Caco-2 (cell line): ENCODE measurements around the gene WBP4. TPM values are rescaled to one million over a fixed set of nuclear protein-coding genes. Genes with fewer than 3 reads are reported as not detected.

Source experiments
- BruUV-seq: library from RNA; stranded (reverse); fragments of 400-500 nt; replicated peaks from 2 replicates; lab custom pipeline; 2021; lab: Mats Ljungman, UMichigan
- CTCF ChIA-PET: fragments of 300-600 bp; sonication (Branson Sonifier 250); formaldehyde crosslinking; loops from one replicate; lab custom pipeline; 2022; ENCODE audit warnings: antibody characterized with exemption; lab: Charles Lee
- POLR2A ChIA-PET: fragments of 300-600 bp; sonication (Branson Sonifier 250); formaldehyde crosslinking; loops from one replicate; lab custom pipeline; 2022; ENCODE audit warnings: antibody characterized with exemption; lab: Charles Lee
- DNase-seq, 2 experiments: peaks; one replicate each; pipeline versions ENCODE4 v3.0.0 to v3.0.0-alpha.2; 2020 to 2022
- H3K27me3 ChIP-seq: replicated peaks from 2 replicates; pipeline ENCODE4 v1.6.0; 2011; ENCODE audit warnings: low read length; ENCODE audit not compliant: control insufficient read depth, insufficient read depth
- H3K36me3 ChIP-seq: 2 replicates; pipeline ENCODE4 v1.5.1; 2011; ENCODE audit warnings: low read length; ENCODE audit not compliant: control insufficient read depth, insufficient read depth
- H3K4me1 ChIP-seq: fragments of 250-450 bp; sonication (Bioruptor Pico); 2 replicates; pipeline ENCODE4 v1.5.1; 2020; ENCODE audit warnings: mild to moderate bottlenecking
- H3K4me3 ChIP-seq: 2 replicates; pipeline ENCODE4 v1.5.1; 2011; ENCODE audit warnings: low read depth, mild to moderate bottlenecking, control low read depth, low read length
- H3K9me3 ChIP-seq: fragments of 250-450 bp; sonication (Bioruptor Pico); 2 replicates; pipeline ENCODE4 v1.5.1; 2020; ENCODE audit warnings: mild to moderate bottlenecking, moderate library complexity
- H3K27ac Mint-ChIP-seq: one replicate; pipeline ENCODE4 v1.8.0; 2022; ENCODE audit warnings: mixed read lengths; ENCODE audit not compliant: unreplicated experiment
- H3K27me3 Mint-ChIP-seq: one replicate; pipeline ENCODE4 v1.8.0; 2022; ENCODE audit warnings: mixed read lengths; ENCODE audit not compliant: insufficient read depth, unreplicated experiment
- H3K36me3 Mint-ChIP-seq: one replicate; pipeline ENCODE4 v1.8.0; 2022; ENCODE audit warnings: mild to moderate bottlenecking, mixed read lengths; ENCODE audit not compliant: insufficient read depth, unreplicated experiment
- H3K4me1 Mint-ChIP-seq: one replicate; pipeline ENCODE4 v1.8.0; 2022; ENCODE audit warnings: low read depth, mixed read lengths; ENCODE audit not compliant: unreplicated experiment
- H3K4me3 Mint-ChIP-seq: one replicate; pipeline ENCODE4 v1.8.0; 2022; ENCODE audit warnings: mild to moderate bottlenecking, moderate library complexity, mixed read lengths; ENCODE audit not compliant: unreplicated experiment
- H3K9me3 Mint-ChIP-seq: one replicate; pipeline ENCODE4 v1.8.0; 2022; ENCODE audit warnings: mixed read lengths; ENCODE audit not compliant: unreplicated experiment
- CTCF ChIP-seq, 2 experiments: fragments of 200-600 bp in 1 of 2; IDR thresholded peaks; 1 replicate in 1 of 2; 2 replicates in 1 of 2; pipeline versions ENCODE4 v1.5.1 to v1.8.0; 2011 to 2022; ENCODE audit warnings: antibody characterized with exemption in 1 of 2, control low read depth in 1 of 2, inconsistent platforms in 1 of 2, low read depth in 1 of 2, low read length in 1 of 2, mild to moderate bottlenecking in 1 of 2, moderate library complexity in 1 of 2; ENCODE audit not compliant: insufficient read depth in 1 of 2, severe bottlenecking in 1 of 2, unreplicated experiment in 1 of 2
- intact Hi-C: fragments of 100-400 bp; cut with micrococcal nuclease; formaldehyde crosslinking; loops from one replicate; pipeline ENCODE4 v1.10.0; 2022; ENCODE audit not compliant: unreplicated experiment
- microRNA-seq: library from miRNA; unstranded; fragments of <30 nt; microRNA quantifications from one replicate; pipeline ENCODE4 v1.2.0, GENCODE V29; 2022
- total RNA-seq: library from RNA; stranded (reverse); gene quantifications from 2 replicates; pipeline ENCODE4 v1.2.3, GENCODE V29; 2022

Gene WBP4
- total RNA-seq, 1 experiment from 2014 or later, result 13.6 TPM

- CTCF ChIA-PET, result interaction anchor here (0.6 kb wide), 1 partner anchor 86 kb away, joined by 3 read pairs; no protein-coding TSS in a partner anchor
- H3K4me1 ChIP-seq, result no peaks in the 10 kb centered on the region
- DNase-seq, result peak; percentile 98
- no peaks in the 10 kb centered on the region for H3K27me3 ChIP-seq
- Mint-ChIP-seq H3K27ac (peak within 1 kb of the TSS; percentile 86), H3K9me3 (no peaks in the 10 kb centered on the region), H3K4me1 (peaks cover 20% of the 10 kb centered on the region), H3K36me3 (peaks cover 8% of the 10 kb centered on the region), H3K4me3 (peak within 1 kb of the TSS; percentile 89), H3K27me3 (no peaks in the 10 kb centered on the region)
- peak within 1 kb of the TSS; percentile 66 for H3K4me3 ChIP-seq
- intact Hi-C loops, result loop anchor here (1.0 kb wide), 1 partner anchor 62 kb away; the partner anchor contains the start of gene KBTBD7
- no TSS peak for BruUV-seq
- no peaks in the 10 kb centered on the region for H3K36me3 ChIP-seq
- POLR2A ChIA-PET, result interaction anchor here (0.6 kb wide), 1 partner anchor 72 kb away, joined by 3 read pairs; no protein-coding TSS in a partner anchor
- no peaks in the 10 kb centered on the region for H3K9me3 ChIP-seq
- no peak for TF ChIP-seq CTCF (IDR thresholded peaks at IDR 0.05; ENCODE audit: insufficient read depth in 1 of 2, low read depth in 1 of 2, low read length in 1 of 2, severe bottlenecking in 1 of 2, unreplicated experiment in 1 of 2)
These were observed 71.3 kb downstream of the WBP4 start, which contains the start of gene KBTBD6 for GRCh38 chr13:41132512-41133152. TSS of gene KBTBD6 (minus strand) at chr13:41132802. CDS start at chr13:41132511, 291 bp downstream.

Small RNA genes within 50 kb of the gene (microRNA-seq; reads per million reads assigned to microRNA genes)
- gene MIR3168, result not detected

Other genes with a start within 250 kb of the WBP4 start
- gene ELF1, start 42.2 kb upstream of the WBP4 start, total RNA-seq, result 108 and 116 TPM in 2 replicates
- 9.3 and 9.5 TPM in 2 replicates for gene KBTBD6, start 71.3 kb downstream of the WBP4 start, total RNA-seq
- 10.1 and 10.5 TPM in 2 replicates for gene KBTBD7, start 133.1 kb downstream of the WBP4 start, total RNA-seq
- 21.2 and 24.7 TPM in 2 replicates for gene MTRF1, start 202.1 kb downstream of the WBP4 start, total RNA-seq
- gene NAA16, start 249.8 kb downstream of the WBP4 start, total RNA-seq, result 32.4 and 37.3 TPM in 2 replicates